Keratinocyte (primary cell): ENCODE results near the gene ANGPTL8. TPM values are rescaled to one million over a fixed set of nuclear protein-coding genes. Genes with fewer than 3 reads are reported as not detected.
A peak's percentile ranks its signal among the peaks of the same experiment; 100 is the strongest.

ENCODE experiments used
- DNase-seq: peaks from one replicate; pipeline ENCODE4 v3.0.0-alpha.2; 2011; ENCODE audit warnings: low read depth, missing footprints, low spot score
- FAIRE-seq: peaks from 2 replicates; lab custom pipeline; 2011; peaks lifted over from hg19 to GRCh38; lab: Jason Lieb, UNC
- H2AFZ ChIP-seq: 2 replicates; pipeline ENCODE4 v1.6.0; 2012; ENCODE audit warnings: low read length, control low read depth, inconsistent platforms; ENCODE audit not compliant: control insufficient read depth
- H3K27ac ChIP-seq: 2 replicates; pipeline ENCODE4 v1.5.1; 2011; ENCODE audit warnings: low read length; ENCODE audit not compliant: control insufficient read depth, insufficient read depth
- H3K27me3 ChIP-seq: 3 replicates; pipeline ENCODE4 v1.6.0; 2011; ENCODE audit warnings: low read length; ENCODE audit not compliant: control insufficient read depth, insufficient read depth; ENCODE audit errors: extremely low read depth
- H3K36me3 ChIP-seq, 2 experiments: 2 replicates in 1 of 2; 3 replicates in 1 of 2; pipeline ENCODE4 v1.5.1; 2011; ENCODE audit warnings: low read length in 2 of 2, mild to moderate bottlenecking in 1 of 2; ENCODE audit not compliant: control insufficient read depth in 2 of 2, insufficient read depth in 2 of 2; ENCODE audit errors: extremely low read depth in 1 of 2
- H3K4me1 ChIP-seq: 3 replicates; pipeline ENCODE4 v1.5.1; 2011; ENCODE audit warnings: low read length; ENCODE audit not compliant: control insufficient read depth, insufficient read depth; ENCODE audit errors: extremely low read depth
- H3K4me2 ChIP-seq: 3 replicates; pipeline ENCODE4 v1.6.0; 2011; ENCODE audit warnings: low read depth, low read length; ENCODE audit not compliant: control insufficient read depth, insufficient read depth; ENCODE audit errors: extremely low read depth
- H3K4me3 ChIP-seq, 3 experiments: fragments of 200-600 bp in 1 of 3; sonication (generic) in 1 of 3; 2 replicates in 2 of 3; 3 replicates in 1 of 3; pipeline ENCODE4 v1.5.1; 2011 to 2016; ENCODE audit warnings: low read length in 3 of 3, mild to moderate bottlenecking in 3 of 3, control low read depth in 2 of 3, inconsistent platforms in 1 of 3, low read depth in 1 of 3, mixed read lengths in 1 of 3, mixed run types in 1 of 3, moderate library complexity in 1 of 3; ENCODE audit not compliant: control insufficient read depth in 2 of 3, insufficient read depth in 2 of 3; ENCODE audit errors: extremely low read depth in 1 of 3
- H3K79me2 ChIP-seq: 2 replicates; pipeline ENCODE4 v1.6.0; 2012; ENCODE audit warnings: low read length; ENCODE audit not compliant: control insufficient read depth, insufficient read depth
- H3K9ac ChIP-seq: 3 replicates; pipeline ENCODE4 v1.6.0; 2011; ENCODE audit warnings: low read length; ENCODE audit not compliant: control insufficient read depth, insufficient read depth; ENCODE audit errors: extremely low read depth
- H3K9me1 ChIP-seq: 3 replicates; pipeline ENCODE4 v1.6.0; 2011; ENCODE audit warnings: low read length; ENCODE audit not compliant: control insufficient read depth, insufficient read depth; ENCODE audit errors: extremely low read depth
- H3K9me3 ChIP-seq: 2 replicates; pipeline ENCODE4 v1.5.1; 2012; ENCODE audit warnings: low read depth, low read length; ENCODE audit not compliant: control insufficient read depth
- H4K20me1 ChIP-seq: 3 replicates; pipeline ENCODE4 v1.6.0; 2011; ENCODE audit warnings: low read length; ENCODE audit not compliant: control insufficient read depth, insufficient read depth; ENCODE audit errors: extremely low read depth
- EZH2 ChIP-seq: IDR thresholded peaks from one replicate; pipeline ENCODE4 v1.6.1; 2012; ENCODE audit warnings: inconsistent platforms, mild to moderate bottlenecking, low read length, moderate library complexity
- dilution Hi-C: fragments of 300-500 bp; cut with MboI; formaldehyde crosslinking; loops from one replicate; pipeline ENCODE4 v1.7.0; 2020; ENCODE audit warnings: low sequenced_read_pairs; ENCODE audit not compliant: extremely low pct_ligation_motif_present
- polyA plus RNA-seq, 5 experiments: library from polyadenylated mRNA; depleted of rRNA in 3 of 5; stranded (reverse) in 3 of 5; stranded (forward) in 1 of 5; unstranded in 1 of 5; fragments of >200 nt; gene quantifications; 1 replicate in 1 of 5; 2 replicates in 3 of 5; 3 replicates in 1 of 5; pipeline versions ENCODE4 v1.2.1 to v1.2.3, GENCODE V29; 2011 to 2012; ENCODE audit warnings: missing spikeins in 2 of 5, low read depth in 1 of 5, low replicate concordance in 1 of 5
- TF ChIP-seq, protein P1 (sequence below), 3 experiments: IDR thresholded peaks in 1 of 3; conservative IDR thresholded peaks in 1 of 3; optimal IDR thresholded peaks in 1 of 3; 2 replicates in 2 of 3; 3 replicates in 1 of 3; pipeline versions ENCODE3 to v1.5.1; 2011; ENCODE audit warnings: low read length in 3 of 3, mild to moderate bottlenecking in 3 of 3, moderate library complexity in 2 of 3, control low read depth in 1 of 3, inconsistent platforms in 1 of 3; ENCODE audit not compliant: insufficient read depth in 2 of 3; ENCODE audit errors: extremely low read depth in 1 of 3

ANGPTL8 gene
- polyA plus RNA-seq, 1 donor (not counting 4 experiments of a cell fraction or from before 2014, with no cell fraction given): 0.18 TPM

DNA sequence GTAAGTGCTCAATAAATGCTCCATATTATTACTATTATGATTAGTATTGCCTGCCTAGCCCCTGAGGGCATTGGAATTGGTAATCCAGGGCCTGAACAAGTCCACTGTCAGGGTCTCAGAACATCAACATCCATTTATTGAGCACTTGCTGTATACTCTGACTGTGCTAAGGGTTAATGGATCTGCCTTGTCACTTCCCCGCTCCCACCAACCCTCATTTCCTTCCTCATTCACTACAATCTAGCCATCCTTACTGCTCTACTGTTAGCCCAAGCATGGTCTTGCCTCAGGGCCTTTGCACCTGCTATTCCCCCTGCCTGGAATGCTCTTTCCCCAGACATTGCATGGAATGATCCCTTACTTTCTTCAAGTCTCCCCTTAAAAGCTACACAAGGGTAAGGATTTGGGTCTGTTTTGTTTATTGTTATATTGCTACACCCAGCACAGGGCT is 12.7 kb upstream of the ANGPTL8 start:
- DNase-seq: no peak
- Histone ChIP-seq H4K20me1 (no peaks in the 10 kb centered on the region), H3K9me1 (no peaks in the 10 kb centered on the region), H3K9me3 (peaks cover 3% of the 10 kb centered on the region), H3K27me3 (no peaks in the 10 kb centered on the region), H3K79me2 (no peaks in the 10 kb centered on the region), H3K36me3 (peaks cover 6 to 23% of the 10 kb centered on the region in 2 experiments), H3K9ac (no peak overlapping the region), H3K27ac (no peak overlapping the region), H2AFZ (no peak overlapping the region), H3K4me2 (no peak overlapping the region), H3K4me3 (no peak overlapping the region), H3K4me1 (no peaks in the 10 kb centered on the region)
- TF ChIP-seq, protein P1, sequence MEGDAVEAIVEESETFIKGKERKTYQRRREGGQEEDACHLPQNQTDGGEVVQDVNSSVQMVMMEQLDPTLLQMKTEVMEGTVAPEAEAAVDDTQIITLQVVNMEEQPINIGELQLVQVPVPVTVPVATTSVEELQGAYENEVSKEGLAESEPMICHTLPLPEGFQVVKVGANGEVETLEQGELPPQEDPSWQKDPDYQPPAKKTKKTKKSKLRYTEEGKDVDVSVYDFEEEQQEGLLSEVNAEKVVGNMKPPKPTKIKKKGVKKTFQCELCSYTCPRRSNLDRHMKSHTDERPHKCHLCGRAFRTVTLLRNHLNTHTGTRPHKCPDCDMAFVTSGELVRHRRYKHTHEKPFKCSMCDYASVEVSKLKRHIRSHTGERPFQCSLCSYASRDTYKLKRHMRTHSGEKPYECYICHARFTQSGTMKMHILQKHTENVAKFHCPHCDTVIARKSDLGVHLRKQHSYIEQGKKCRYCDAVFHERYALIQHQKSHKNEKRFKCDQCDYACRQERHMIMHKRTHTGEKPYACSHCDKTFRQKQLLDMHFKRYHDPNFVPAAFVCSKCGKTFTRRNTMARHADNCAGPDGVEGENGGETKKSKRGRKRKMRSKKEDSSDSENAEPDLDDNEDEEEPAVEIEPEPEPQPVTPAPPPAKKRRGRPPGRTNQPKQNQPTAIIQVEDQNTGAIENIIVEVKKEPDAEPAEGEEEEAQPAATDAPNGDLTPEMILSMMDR (optimal IDR thresholded peaks at IDR 0.05 in 1 of 3, IDR thresholded peaks at IDR 0.05 in 1 of 3, conservative IDR thresholded peaks at IDR 0.05 in 1 of 3; ENCODE audit: extremely low read depth in 1 of 3, insufficient read depth in 2 of 3, low read length in 3 of 3): no peak
- no peak for TF ChIP-seq EZH2
- FAIRE-seq: no peak
- dilution Hi-C loops: no loop called here

DNA sequence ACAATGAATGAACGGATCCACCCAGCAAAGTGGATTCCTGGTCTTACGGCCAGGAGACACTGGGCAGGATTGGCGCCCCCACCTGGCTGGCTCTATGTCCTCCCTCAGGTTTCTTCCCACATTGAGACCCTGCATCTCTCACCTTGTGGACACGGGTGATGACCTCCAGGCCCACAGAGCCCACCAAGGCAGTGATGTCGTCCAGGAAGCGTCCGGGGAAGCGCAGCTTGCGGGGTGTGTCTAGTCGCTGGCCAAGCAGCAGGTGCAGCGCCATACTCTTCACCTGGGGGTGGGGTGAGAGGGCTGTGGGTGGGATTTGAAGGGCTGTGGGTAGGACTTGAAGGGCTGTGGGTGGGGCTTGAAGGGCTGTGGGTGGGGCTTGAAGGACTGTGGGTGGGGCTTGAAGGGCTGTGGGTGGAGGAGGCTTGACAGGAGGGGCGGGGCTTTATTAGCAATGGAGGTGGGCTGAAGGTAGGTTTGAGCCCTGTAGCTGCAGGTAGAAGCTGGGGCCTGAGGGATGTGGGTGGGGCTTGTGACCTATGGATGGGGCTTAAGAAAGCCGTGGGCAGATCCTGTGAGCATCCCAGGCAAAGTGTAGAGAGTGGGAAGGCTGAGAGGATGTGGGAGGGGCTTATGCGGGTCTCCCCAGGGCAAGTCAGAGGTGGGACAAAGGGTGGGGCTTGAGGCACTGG is 12.1 kb upstream of the ANGPTL8 start:
- no peak overlapping the region for H2AFZ ChIP-seq
- dilution Hi-C loops: no loop called here
- H3K4me3 ChIP-seq: no peak overlapping the region
- no peak for FAIRE-seq
- peaks cover 0 to 20% of the 10 kb centered on the region in 2 experiments for H3K36me3 ChIP-seq
- H3K9me1 ChIP-seq: no peaks in the 10 kb centered on the region
- H3K4me2 ChIP-seq: no peak overlapping the region
- no peaks in the 10 kb centered on the region for H3K27me3 ChIP-seq
- no peaks in the 10 kb centered on the region for H3K9me3 ChIP-seq
- no peak overlapping the region for H3K9ac ChIP-seq
- no peak for DNase-seq
- H3K27ac ChIP-seq: no peak overlapping the region
- no peaks in the 10 kb centered on the region for H4K20me1 ChIP-seq
- no peak for TF ChIP-seq EZH2
- TF ChIP-seq, protein P1 (optimal IDR thresholded peaks at IDR 0.05 in 1 of 3, IDR thresholded peaks at IDR 0.05 in 1 of 3, conservative IDR thresholded peaks at IDR 0.05 in 1 of 3; ENCODE audit: extremely low read depth in 1 of 3, insufficient read depth in 2 of 3, low read length in 3 of 3): peak; percentile 7 to 53 (median 17)
- H3K79me2 ChIP-seq: no peaks in the 10 kb centered on the region
- H3K4me1 ChIP-seq: no peaks in the 10 kb centered on the region
